ENCODE results near the gene RET.

The RET gene

GRCh38 chr10:43036481-43037428 lies 40.1 kb upstream of the RET start:
- TF ChIP-seq MAX (IDR thresholded peaks at IDR 0.05; ENCODE audit: low read depth, low read length), result no peak
- no peak for TF ChIP-seq POLR2A (IDR thresholded peaks at IDR 0.05; ENCODE audit: extremely low read depth, insufficient read length)
- no peak for TF ChIP-seq MYC (IDR thresholded peaks at IDR 0.05; ENCODE audit: low read depth, low read length)
- TF ChIP-seq CTCF (IDR thresholded peaks at IDR 0.05; ENCODE audit: low read depth, low read length), result no peak
- no peak for DNase-seq (ENCODE audit: low read depth)

GRCh38 chr10:43037440-43037839 lies 39.4 kb upstream of the RET start:
- no peak for DNase-seq (ENCODE audit: low read depth)
- TF ChIP-seq CTCF (IDR thresholded peaks at IDR 0.05; ENCODE audit: low read depth, low read length) (no peak), POLR2A (IDR thresholded peaks at IDR 0.05; ENCODE audit: extremely low read depth, insufficient read length) (no peak), MYC (IDR thresholded peaks at IDR 0.05; ENCODE audit: low read depth, low read length) (no peak), MAX (IDR thresholded peaks at IDR 0.05; ENCODE audit: low read depth, low read length) (no peak)
- H3K4me3 ChIP-seq (ENCODE audit: low read depth, low read length), result no peak overlapping the region

More at GRCh38 chr10:43036481-43037428, 40.1 kb upstream of the RET start:
- no peak overlapping the region for H3K4me3 ChIP-seq (ENCODE audit: low read depth, low read length)

- TF ChIP-seq CTCF (IDR thresholded peaks at IDR 0.05; ENCODE audit: low read depth, low read length) (no peak), POLR2A (IDR thresholded peaks at IDR 0.05; ENCODE audit: extremely low read depth, insufficient read length) (no peak), MYC (IDR thresholded peaks at IDR 0.05; ENCODE audit: low read depth, low read length) (no peak)
- DNase-seq (ENCODE audit: low read depth), result no peak
- no peak overlapping the region for H3K4me3 ChIP-seq (ENCODE audit: low read depth, low read length)
Observed at GRCh38 chr10:43037942-43038782, 38.7 kb upstream of the RET start.

GRCh38 chr10:43038783-43039623 lies 37.9 kb upstream of the RET start:
- no peak for DNase-seq (ENCODE audit: low read depth)
- H3K4me3 ChIP-seq (ENCODE audit: low read depth, low read length), result no peak overlapping the region
- TF ChIP-seq MAX (IDR thresholded peaks at IDR 0.05; ENCODE audit: low read depth, low read length), result no peak
- TF ChIP-seq MYC (IDR thresholded peaks at IDR 0.05; ENCODE audit: low read depth, low read length), result no peak
- no peak for TF ChIP-seq POLR2A (IDR thresholded peaks at IDR 0.05; ENCODE audit: extremely low read depth, insufficient read length)
- no peak for TF ChIP-seq CTCF (IDR thresholded peaks at IDR 0.05; ENCODE audit: low read depth, low read length)

Data from NB4 (cell line).